PC-3 (cell line): ENCODE measurements around the gene QRICH2. TPM values are rescaled to one million over a fixed set of nuclear protein-coding genes. Genes with fewer than 3 reads are reported as not detected.

Source experiments
- ATAC-seq: fragments of 200-7000 bp; cut with Tn5 transposase; 2 replicates; pipeline ENCODE4 v1.9.1; 2020; ENCODE audit warnings: mild to moderate bottlenecking, moderate library complexity
- BruUV-seq: library from RNA; stranded (reverse); fragments of 400-500 nt; replicated peaks from 2 replicates; lab custom pipeline; 2021; lab: Mats Ljungman, UMichigan
- CTCF ChIA-PET: fragments of 300-600 bp; sonication (Branson Sonifier 250); formaldehyde crosslinking; loops from one replicate; lab custom pipeline; 2022; ENCODE audit warnings: antibody characterized with exemption; lab: Charles Lee
- POLR2A ChIA-PET: fragments of 300-600 bp; sonication (Branson Sonifier 250); formaldehyde crosslinking; loops from one replicate; lab custom pipeline; 2022; ENCODE audit warnings: antibody characterized with exemption; ENCODE audit not compliant: unreplicated experiment; lab: Charles Lee
- DNase-seq: peaks from one replicate; pipeline ENCODE4 v3.0.0-alpha.2; 2015
- H2AFZ ChIP-seq: fragments of 300-600 bp; sonication (generic); 2 replicates; pipeline ENCODE4 v1.6.0; 2016; ENCODE audit warnings: antibody characterized with exemption, low read length
- H3F3A ChIP-seq: fragments of 300-600 bp; sonication (generic); one replicate; pipeline ENCODE4 v1.6.0; 2017; ENCODE audit warnings: antibody characterized with exemption, low read length, control low read depth, mild to moderate bottlenecking; ENCODE audit not compliant: unreplicated experiment
- H3K27ac ChIP-seq: fragments of 300-600 bp; sonication (generic); 2 replicates; pipeline ENCODE4 v1.5.1; 2016; ENCODE audit warnings: mild to moderate bottlenecking, low read length
- H3K27me3 ChIP-seq: fragments of 300-600 bp; sonication (generic); 2 replicates; pipeline ENCODE4 v1.6.1; 2016; ENCODE audit warnings: low read length, mixed read lengths
- H3K36me3 ChIP-seq: fragments of 300-600 bp; sonication (generic); 2 replicates; pipeline ENCODE4 v1.6.1; 2016; ENCODE audit warnings: low read depth, mixed run types, low read length, mixed read lengths
- H3K4me1 ChIP-seq: fragments of 300-600 bp; sonication (generic); 2 replicates; pipeline ENCODE4 v1.5.1; 2016; ENCODE audit warnings: low read length; ENCODE audit not compliant: insufficient read depth
- H3K4me2 ChIP-seq: fragments of 300-600 bp; sonication (generic); 2 replicates; pipeline ENCODE4 v1.6.0; 2016; ENCODE audit warnings: low read length
- H3K4me3 ChIP-seq: fragments of 300-600 bp; sonication (generic); 2 replicates; pipeline ENCODE4 v1.5.1; 2016; ENCODE audit warnings: mild to moderate bottlenecking, low read length, mixed read lengths
- H3K79me2 ChIP-seq: fragments of 300-600 bp; sonication (generic); 2 replicates; pipeline ENCODE4 v1.6.1; 2017; ENCODE audit warnings: low read length, mixed read lengths
- H3K9ac ChIP-seq: fragments of 300-600 bp; sonication (generic); 2 replicates; pipeline ENCODE4 v1.6.0; 2016; ENCODE audit warnings: mild to moderate bottlenecking, low read length
- H3K9me2 ChIP-seq: fragments of 300-600 bp; sonication (generic); replicated peaks from 2 replicates; pipeline ENCODE4 v1.6.1; 2016; ENCODE audit warnings: mixed run types, low read length, mixed read lengths
- H3K9me3 ChIP-seq: fragments of 300-600 bp; sonication (generic); 2 replicates; pipeline ENCODE4 v1.6.1; 2016; ENCODE audit warnings: low read length, mixed read lengths
- H4K20me1 ChIP-seq: fragments of 300-600 bp; sonication (generic); 2 replicates; pipeline ENCODE4 v1.6.1; 2016; ENCODE audit warnings: low read length, mixed read lengths
- EZH2 ChIP-seq: fragments of 300-600 bp; sonication (generic); IDR thresholded peaks from one replicate; pipeline ENCODE4 v1.6.1; 2017; ENCODE audit warnings: antibody characterized with exemption, mild to moderate bottlenecking, low read length; ENCODE audit not compliant: unreplicated experiment
- EZH2phosphoT487 ChIP-seq: fragments of 300-600 bp; sonication (generic); IDR thresholded peaks from 2 replicates; pipeline ENCODE4 v1.6.1; 2018; ENCODE audit warnings: mild to moderate bottlenecking, antibody characterized with exemption, low read length, borderline replicate concordance
- intact Hi-C: fragments of 100-400 bp; cut with micrococcal nuclease; formaldehyde crosslinking; loops from 2 replicates; pipeline ENCODE4 v1.9.0; 2023
- total RNA-seq: library from RNA; depleted of rRNA; stranded (reverse); fragments of >200 nt; gene quantifications from 2 replicates; pipeline ENCODE4 v1.2.3, GENCODE V29; 2014
- TF ChIP-seq, protein P1 (sequence below): fragments of 300-600 bp; sonication (generic); conservative IDR thresholded peaks from 2 replicates; pipeline ENCODE4 v1.5.1; 2017; ENCODE audit warnings: antibody characterized with exemption, low read depth, mild to moderate bottlenecking, low read length

Gene QRICH2
- total RNA-seq, 1 experiment from 2014 or later, result 2.2 TPM

DNA sequence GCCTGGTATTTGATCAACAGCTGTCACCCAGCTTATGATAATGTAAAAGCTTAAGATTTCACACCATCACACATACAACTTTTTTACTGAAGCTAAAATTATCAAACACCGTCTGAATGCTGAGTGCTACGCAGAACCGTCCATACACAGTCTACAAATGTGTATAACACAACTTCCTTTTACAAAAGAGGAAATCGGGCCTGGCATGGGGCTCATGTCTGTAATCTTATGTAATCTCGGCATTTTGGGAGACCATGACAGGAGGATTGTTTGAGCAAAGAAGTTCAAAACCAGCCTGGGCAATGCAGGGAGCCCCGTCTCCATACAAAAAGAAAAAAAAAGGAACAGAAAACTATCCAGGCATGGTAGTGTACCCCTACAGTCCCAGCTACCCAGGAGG is 19.6 kb upstream of the QRICH2 start:
- POLR2A ChIA-PET, result no interaction called here
- Histone ChIP-seq H3K79me2 (no peaks in the 10 kb centered on the region), H3K9me3 (no peaks in the 10 kb centered on the region), H3F3A (no peaks in the 10 kb centered on the region), H3K9ac (no peak overlapping the region), H3K27me3 (no peaks in the 10 kb centered on the region), H3K9me2 (no peaks in the 10 kb centered on the region), H3K27ac (no peak overlapping the region), H4K20me1 (no peaks in the 10 kb centered on the region), H3K36me3 (peaks cover 34% of the 10 kb centered on the region), H3K4me1 (peaks cover 13% of the 10 kb centered on the region), H2AFZ (no peak overlapping the region), H3K4me2 (no peak overlapping the region), H3K4me3 (no peak overlapping the region)
- ATAC-seq (no peak), DNase-seq (no peak)
- CTCF ChIA-PET, result no interaction called here
- no peak for TF ChIP-seq EZH2phosphoT487
- TF ChIP-seq, protein P1, sequence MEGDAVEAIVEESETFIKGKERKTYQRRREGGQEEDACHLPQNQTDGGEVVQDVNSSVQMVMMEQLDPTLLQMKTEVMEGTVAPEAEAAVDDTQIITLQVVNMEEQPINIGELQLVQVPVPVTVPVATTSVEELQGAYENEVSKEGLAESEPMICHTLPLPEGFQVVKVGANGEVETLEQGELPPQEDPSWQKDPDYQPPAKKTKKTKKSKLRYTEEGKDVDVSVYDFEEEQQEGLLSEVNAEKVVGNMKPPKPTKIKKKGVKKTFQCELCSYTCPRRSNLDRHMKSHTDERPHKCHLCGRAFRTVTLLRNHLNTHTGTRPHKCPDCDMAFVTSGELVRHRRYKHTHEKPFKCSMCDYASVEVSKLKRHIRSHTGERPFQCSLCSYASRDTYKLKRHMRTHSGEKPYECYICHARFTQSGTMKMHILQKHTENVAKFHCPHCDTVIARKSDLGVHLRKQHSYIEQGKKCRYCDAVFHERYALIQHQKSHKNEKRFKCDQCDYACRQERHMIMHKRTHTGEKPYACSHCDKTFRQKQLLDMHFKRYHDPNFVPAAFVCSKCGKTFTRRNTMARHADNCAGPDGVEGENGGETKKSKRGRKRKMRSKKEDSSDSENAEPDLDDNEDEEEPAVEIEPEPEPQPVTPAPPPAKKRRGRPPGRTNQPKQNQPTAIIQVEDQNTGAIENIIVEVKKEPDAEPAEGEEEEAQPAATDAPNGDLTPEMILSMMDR, result no peak
- intact Hi-C loops, result no loop called here
- BruUV-seq, result no TSS peak

DNA sequence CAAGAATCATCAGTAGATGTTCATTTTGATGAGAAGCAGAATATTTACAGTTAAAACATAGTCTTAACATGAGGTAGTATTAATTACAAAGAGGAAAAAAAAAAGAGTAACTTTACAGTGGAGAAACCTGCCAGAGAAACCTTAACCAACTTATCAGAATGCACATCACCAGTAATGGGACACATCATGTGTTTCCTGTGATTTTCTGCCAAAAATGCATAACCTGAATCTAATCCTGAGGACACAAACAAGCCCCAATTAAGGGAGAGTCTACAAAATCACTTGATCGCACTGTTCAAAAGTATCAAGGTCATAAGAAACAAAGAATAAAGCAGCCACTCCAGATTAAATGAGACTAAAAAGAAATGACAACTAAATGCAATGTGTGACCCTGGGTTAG is 18.2 kb upstream of the QRICH2 start:
- no peak overlapping the region for H3K27ac ChIP-seq
- H3K27me3 ChIP-seq, result no peaks in the 10 kb centered on the region
- no TSS peak for BruUV-seq
- intact Hi-C loops, result no loop called here
- DNase-seq (no peak), ATAC-seq (no peak)
- no peaks in the 10 kb centered on the region for H3K9me3 ChIP-seq
- TF ChIP-seq EZH2, result no peak
- TF ChIP-seq EZH2phosphoT487, result no peak
- no peaks in the 10 kb centered on the region for H3K79me2 ChIP-seq
- H3K9ac ChIP-seq, result no peak overlapping the region
- POLR2A ChIA-PET, result no interaction called here
- no peaks in the 10 kb centered on the region for H4K20me1 ChIP-seq
- CTCF ChIA-PET, result no interaction called here
- peaks cover 9% of the 10 kb centered on the region for H3K4me1 ChIP-seq
- no peaks in the 10 kb centered on the region for H3K9me2 ChIP-seq
- H2AFZ ChIP-seq, result no peak overlapping the region
- no peak overlapping the region for H3K4me2 ChIP-seq
- no peak overlapping the region for H3K4me3 ChIP-seq
- H3F3A ChIP-seq, result no peaks in the 10 kb centered on the region
- H3K36me3 ChIP-seq, result peaks cover 32% of the 10 kb centered on the region

DNA sequence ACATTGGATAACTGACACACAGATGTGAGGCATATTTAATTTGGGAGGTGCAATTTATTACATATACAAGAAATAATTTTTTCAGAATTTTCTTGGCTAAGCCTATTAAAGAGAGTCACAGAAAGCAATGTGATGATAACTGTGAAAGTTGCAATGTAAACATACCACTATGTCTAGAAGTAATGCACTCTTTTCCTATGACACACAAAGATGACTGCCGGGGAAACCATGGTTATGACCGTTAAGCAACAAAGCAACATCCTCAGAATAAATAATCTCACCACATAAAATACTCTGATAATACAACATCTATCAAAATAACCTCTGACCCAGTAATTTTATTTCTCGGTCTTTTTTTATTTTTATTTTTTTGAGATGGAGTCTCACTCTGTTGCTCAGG is 10.5 kb upstream of the QRICH2 start:
- intact Hi-C loops, result no loop called here
- Histone ChIP-seq H3F3A (no peaks in the 10 kb centered on the region), H3K79me2 (no peaks in the 10 kb centered on the region), H3K9ac (no peak overlapping the region), H3K9me2 (no peaks in the 10 kb centered on the region), H3K27me3 (no peaks in the 10 kb centered on the region), H3K27ac (no peak overlapping the region), H4K20me1 (no peaks in the 10 kb centered on the region), H3K4me1 (no peaks in the 10 kb centered on the region), H2AFZ (no peak overlapping the region), H3K9me3 (no peaks in the 10 kb centered on the region), H3K36me3 (peaks cover 28% of the 10 kb centered on the region; the same call in 1 of the 2 replicates), H3K4me3 (no peak overlapping the region), H3K4me2 (no peak overlapping the region)
- BruUV-seq, result no TSS peak
- CTCF ChIA-PET, result no interaction called here
- POLR2A ChIA-PET, result no interaction called here
- ATAC-seq, result no peak
- no peak for TF ChIP-seq EZH2phosphoT487
- TF ChIP-seq EZH2, result no peak
- TF ChIP-seq, protein P1, result no peak
- DNase-seq, result no peak
